Neural cell (in vitro differentiated cells): Measurements from ENCODE around the gene HPS6. TPM values are rescaled to one million over a fixed set of nuclear protein-coding genes. Genes with fewer than 3 reads are reported as not detected.

Source experiments
- H2AFZ ChIP-seq: fragments of 200-600, 300-800 bp; sonication (generic), shearing (Covaris generic); 2 replicates; pipeline ENCODE4 v1.6.0; 2014; ENCODE audit warnings: low read depth, mild to moderate bottlenecking, antibody characterized with exemption, low read length, moderate library complexity
- H3F3A ChIP-seq: fragments of 200-600 bp; shearing (Covaris generic); 2 replicates; pipeline ENCODE4 v1.6.1; 2016; ENCODE audit warnings: mild to moderate bottlenecking, moderate library complexity, mixed read lengths, antibody characterized with exemption, low read length; ENCODE audit not compliant: insufficient read depth, poor library complexity, severe bottlenecking
- H3K27ac ChIP-seq: fragments of 200-600, 300-800 bp; sonication (generic), shearing (Covaris generic); 2 replicates; pipeline ENCODE4 v1.5.1; 2014; ENCODE audit warnings: mild to moderate bottlenecking, low read length, moderate library complexity
- H3K27me3 ChIP-seq: fragments of 300-800, 200-600 bp; sonication (generic), shearing (Covaris generic); 2 replicates; pipeline ENCODE4 v1.6.0; 2014; ENCODE audit warnings: mild to moderate bottlenecking, low read depth, low read length, moderate library complexity; ENCODE audit not compliant: insufficient read depth
- H3K36me3 ChIP-seq: fragments of 300-800, 200-600 bp; sonication (generic), shearing (Covaris generic); 2 replicates; pipeline ENCODE4 v1.5.1; 2014; ENCODE audit warnings: mild to moderate bottlenecking, antibody characterized with exemption, low read length, moderate library complexity; ENCODE audit not compliant: insufficient read depth
- H3K4me2 ChIP-seq: fragments of 300-800, 200-600 bp; sonication (generic), shearing (Covaris generic); 2 replicates; pipeline ENCODE4 v1.6.0; 2014; ENCODE audit warnings: mild to moderate bottlenecking, low read length
- H3K4me3 ChIP-seq: fragments of 300-800, 200-600 bp; sonication (generic), shearing (Covaris generic); 2 replicates; pipeline ENCODE4 v1.5.1; 2014; ENCODE audit warnings: mild to moderate bottlenecking, low read length, moderate library complexity
- H3K79me2 ChIP-seq: fragments of 200-600 bp; shearing (Covaris generic); replicated peaks from 2 replicates; pipeline ENCODE4 v1.6.0; 2014; ENCODE audit warnings: mild to moderate bottlenecking, low read length, moderate library complexity; ENCODE audit not compliant: insufficient read depth
- H3K9ac ChIP-seq: fragments of 300-800, 200-600 bp; sonication (generic), shearing (Covaris generic); 2 replicates; pipeline ENCODE4 v1.6.1; 2016; ENCODE audit warnings: mild to moderate bottlenecking, low read length, mixed read lengths
- H3K9me2 ChIP-seq: fragments of 200-600 bp; shearing (Covaris generic); 2 replicates; pipeline ENCODE4 v1.6.1; 2016; ENCODE audit warnings: mild to moderate bottlenecking, low read length, mixed read lengths; ENCODE audit not compliant: insufficient read depth
- H3K9me3 ChIP-seq: fragments of 200-600, 300-800 bp; sonication (generic), shearing (Covaris generic); 2 replicates; pipeline ENCODE4 v1.6.1; 2016; ENCODE audit warnings: mild to moderate bottlenecking, mixed run types, low read length, moderate library complexity, mixed read lengths
- H4K20me1 ChIP-seq: fragments of 200-600 bp; shearing (Covaris generic); 2 replicates; pipeline ENCODE4 v1.6.1; 2016; ENCODE audit warnings: mild to moderate bottlenecking, mixed run types; ENCODE audit not compliant: insufficient read depth
- CTCF ChIP-seq: fragments of 450-650 bp; IDR thresholded peaks from 2 replicates; pipeline ENCODE4 v1.5.1; 2014; ENCODE audit warnings: antibody characterized with exemption, mild to moderate bottlenecking, moderate library complexity; ENCODE audit not compliant: poor library complexity, severe bottlenecking
- EP300 ChIP-seq: fragments of 450-650 bp; conservative IDR thresholded peaks from 2 replicates; pipeline ENCODE4 v1.6.1; 2014; ENCODE audit warnings: antibody characterized with exemption, mild to moderate bottlenecking, moderate library complexity; ENCODE audit not compliant: poor library complexity, severe bottlenecking
- EZH2 ChIP-seq: fragments of 200-600, 300-800 bp; shearing (Covaris generic), sonication (generic); IDR thresholded peaks from 2 replicates; pipeline ENCODE4 v1.6.1; 2014; ENCODE audit warnings: antibody characterized with exemption, low read length, borderline replicate concordance, mild to moderate bottlenecking; ENCODE audit not compliant: insufficient read depth, poor library complexity, severe bottlenecking
- MXI1 ChIP-seq: fragments of 450-650 bp; conservative IDR thresholded peaks from 2 replicates; pipeline ENCODE4 v1.6.1; 2014; ENCODE audit warnings: antibody characterized with exemption, mild to moderate bottlenecking; ENCODE audit not compliant: poor library complexity, severe bottlenecking
- POLR2AphosphoS5 ChIP-seq: IDR thresholded peaks from 2 replicates; pipeline ENCODE4 v1.6.1; 2012
- RAD21 ChIP-seq: fragments of 450-650 bp; conservative IDR thresholded peaks from 2 replicates; pipeline ENCODE4 v1.6.1; 2014; ENCODE audit warnings: antibody characterized with exemption, mild to moderate bottlenecking, moderate library complexity
- REST ChIP-seq: IDR thresholded peaks from 2 replicates; pipeline ENCODE4 v1.6.1; 2012; ENCODE audit warnings: borderline replicate concordance
- SMC3 ChIP-seq: fragments of 450-650 bp; conservative IDR thresholded peaks from 2 replicates; pipeline ENCODE4 v1.6.1; 2014; ENCODE audit warnings: antibody characterized with exemption, mild to moderate bottlenecking, moderate library complexity; ENCODE audit not compliant: poor library complexity
- TAF1 ChIP-seq: IDR thresholded peaks from 2 replicates; pipeline ENCODE4 v1.6.1; 2012; ENCODE audit warnings: low read depth
- polyA plus RNA-seq: library from polyadenylated mRNA; depleted of rRNA; stranded (reverse); fragments of >200 nt; gene quantifications from 2 replicates; pipeline ENCODE4 v1.2.3, GENCODE V29; 2014

Gene HPS6
- polyA plus RNA-seq, 1 donor from 2014 or later: 9.6 TPM

GRCh38 chr10:102085336-102085735, 20.2 kb downstream of the HPS6 start:
- no peak for TF ChIP-seq SMC3
- no peak for TF ChIP-seq MXI1
- TF ChIP-seq CTCF: no peak
- no peak for TF ChIP-seq RAD21
- TF ChIP-seq TAF1: no peak
- no peak for TF ChIP-seq EZH2
- TF ChIP-seq EP300: no peak
- no peak for TF ChIP-seq REST
- no peak for TF ChIP-seq POLR2AphosphoS5
- no peak overlapping the region for H2AFZ ChIP-seq
- H3K9ac ChIP-seq: no peak overlapping the region
- no peaks in the 10 kb centered on the region for H3K79me2 ChIP-seq
- no peaks in the 10 kb centered on the region for H3K9me2 ChIP-seq
- no peaks in the 10 kb centered on the region for H3K36me3 ChIP-seq
- no peaks in the 10 kb centered on the region for H4K20me1 ChIP-seq
- H3K27me3 ChIP-seq: no peaks in the 10 kb centered on the region
- H3K9me3 ChIP-seq: no peaks in the 10 kb centered on the region
- H3K27ac ChIP-seq: no peak overlapping the region
- H3K4me2 ChIP-seq: no peak overlapping the region
- no peaks in the 10 kb centered on the region for H3F3A ChIP-seq
- no peak overlapping the region for H3K4me3 ChIP-seq

- H3K36me3 ChIP-seq: no peaks in the 10 kb centered on the region
- H4K20me1 ChIP-seq: no peaks in the 10 kb centered on the region
- H3K79me2 ChIP-seq: no peaks in the 10 kb centered on the region
- no peak overlapping the region for H2AFZ ChIP-seq
- no peak overlapping the region for H3K27ac ChIP-seq
- no peak overlapping the region for H3K9ac ChIP-seq
- no peak overlapping the region for H3K4me2 ChIP-seq
- no peaks in the 10 kb centered on the region for H3K9me2 ChIP-seq
- no peaks in the 10 kb centered on the region for H3K27me3 ChIP-seq
- TF ChIP-seq POLR2AphosphoS5: no peak
- TF ChIP-seq MXI1: no peak
- no peak for TF ChIP-seq CTCF
- no peak for TF ChIP-seq REST
- TF ChIP-seq SMC3: no peak
- no peak for TF ChIP-seq RAD21
- no peak for TF ChIP-seq TAF1
- TF ChIP-seq EP300: no peak
- TF ChIP-seq EZH2: no peak
- H3K9me3 ChIP-seq: no peaks in the 10 kb centered on the region
- H3F3A ChIP-seq: no peaks in the 10 kb centered on the region
- no peak overlapping the region for H3K4me3 ChIP-seq
These were observed 21.0 kb downstream of the HPS6 start for GRCh38 chr10:102086196-102086595.
